Right kidney (tissue), 1 donor: ENCODE results near the gene GPX3.

ENCODE experiments used
- DNase-seq: peaks from one replicate; pipeline ENCODE4 v3.0.0-alpha.2; 2016

The GPX3 gene

DNA sequence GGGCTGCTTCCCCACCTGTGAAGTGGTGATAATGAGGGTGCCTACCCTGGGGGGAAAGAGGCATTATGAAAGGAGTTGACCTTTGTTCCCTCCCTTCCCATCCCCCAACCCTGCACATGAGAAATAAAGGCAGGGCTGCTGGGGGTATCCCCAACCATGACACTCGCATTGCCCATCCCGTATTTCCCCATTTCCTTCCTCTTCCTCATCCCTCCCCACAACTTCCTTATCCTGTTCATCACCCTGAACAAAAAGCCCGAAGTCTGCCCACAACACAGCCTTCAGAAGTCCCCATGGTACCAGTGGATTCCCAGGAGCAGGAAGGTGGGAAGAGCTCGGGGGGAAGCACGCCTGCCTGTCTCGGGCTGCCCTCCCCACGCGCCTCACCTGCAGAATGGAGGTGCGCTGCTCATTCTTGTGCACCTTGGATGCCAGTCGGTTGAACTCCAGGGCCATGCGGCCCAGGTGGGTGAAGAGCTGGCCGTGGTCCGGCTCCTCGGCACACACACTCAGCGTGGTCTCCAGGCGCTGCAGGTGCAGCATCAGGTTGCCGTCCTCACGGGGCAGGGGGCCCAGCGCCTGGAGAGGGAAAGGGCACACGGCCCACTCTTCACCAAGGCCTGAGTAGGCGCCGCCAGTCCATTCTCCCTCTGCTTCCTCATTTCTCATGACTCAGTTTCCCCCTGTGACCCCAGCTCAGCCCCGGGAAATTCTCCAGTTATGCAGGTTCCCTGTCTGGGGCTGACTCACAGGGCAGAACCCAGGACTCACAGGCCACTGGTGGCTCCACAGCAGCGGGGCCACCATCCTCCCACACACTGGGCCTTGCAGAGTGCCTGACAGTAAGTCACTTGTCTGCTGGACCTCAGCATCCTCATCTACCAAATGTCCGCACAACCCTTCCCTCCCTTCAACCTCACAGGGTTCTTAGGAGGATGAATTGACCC lies 36.3 kb downstream of the GPX3 start:
- DNase-seq = no peak

DNA sequence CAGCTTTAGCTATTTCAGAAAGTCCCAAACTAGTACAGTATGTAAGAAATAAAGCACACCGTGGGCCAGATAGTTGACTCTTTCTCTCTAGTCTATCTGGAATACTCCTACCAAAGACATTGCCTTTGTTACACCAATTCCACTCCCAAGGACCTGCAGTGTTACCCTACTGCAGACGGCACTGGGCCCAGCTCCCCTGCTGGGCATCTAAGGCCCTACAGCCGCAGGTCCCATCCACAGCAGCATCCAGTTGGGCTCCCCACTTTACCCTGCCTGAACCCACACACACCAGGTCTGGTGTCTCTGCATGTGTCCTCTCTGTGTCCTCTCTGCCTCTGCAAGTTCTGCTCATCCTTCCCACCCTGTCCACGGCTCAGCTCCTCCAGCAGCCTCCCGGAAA lies 37.9 kb downstream of the GPX3 start:
- no peak for DNase-seq

DNA sequence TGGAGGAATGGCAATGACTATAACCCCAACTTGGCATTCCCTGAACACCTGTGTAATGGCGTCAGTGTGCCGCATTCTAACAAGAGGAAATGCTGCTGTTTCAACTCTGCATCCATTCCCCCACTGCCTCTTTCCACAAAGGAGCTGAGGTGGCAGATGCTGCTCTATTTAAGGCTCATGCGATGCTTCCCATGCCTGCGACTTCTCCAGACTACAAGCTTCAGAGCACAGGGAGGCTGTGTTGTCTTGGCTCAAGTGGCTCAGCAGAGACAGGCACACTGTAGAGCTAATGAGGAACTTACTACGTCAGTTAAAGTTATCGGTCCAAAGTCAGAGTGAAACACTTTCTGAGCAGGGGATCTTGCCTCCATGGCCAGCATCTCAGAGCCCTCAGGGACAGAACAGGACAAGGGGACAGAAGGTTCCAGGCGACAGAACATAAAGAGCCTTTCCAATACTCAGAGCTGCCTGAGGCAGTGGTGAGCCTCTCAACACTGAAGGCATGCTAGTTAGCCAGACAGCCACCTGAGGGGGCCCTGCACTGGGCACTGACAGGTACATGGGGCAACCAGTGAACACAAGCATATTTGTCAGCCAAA lies 38.6 kb downstream of the GPX3 start:
- DNase-seq = no peak

DNA sequence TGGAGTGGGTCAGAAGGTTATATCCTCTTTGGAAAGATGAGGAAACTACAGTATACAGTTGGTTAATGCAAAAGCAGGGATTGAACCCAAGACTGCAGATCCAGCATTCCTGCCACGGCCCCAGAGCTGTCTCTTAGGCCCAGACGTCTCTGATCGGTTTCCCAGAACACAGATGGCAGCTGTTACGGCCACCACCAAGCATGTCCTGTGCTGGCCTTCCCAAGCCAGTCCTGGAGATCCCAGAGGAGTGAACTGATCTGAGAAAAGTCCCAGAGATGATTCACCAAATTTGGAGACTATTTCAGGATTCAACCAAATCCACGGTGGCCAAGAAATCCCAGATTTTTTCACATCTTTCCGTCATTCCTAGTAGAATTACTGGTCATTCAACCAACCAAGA lies 40.4 kb downstream of the GPX3 start:
- DNase-seq = no peak

- no peak for DNase-seq
Measured at GRCh38 chr5:151062405-151063141, 42.2 kb downstream of the GPX3 start.

GRCh38 chr5:151063142-151063989 lies 43.0 kb downstream of the GPX3 start:
- no peak for DNase-seq

GRCh38 chr5:151064916-151065499 lies 44.6 kb downstream of the GPX3 start:
- no peak for DNase-seq

GRCh38 chr5:151065609-151066008 lies 45.2 kb downstream of the GPX3 start:
- no peak for DNase-seq

DNA sequence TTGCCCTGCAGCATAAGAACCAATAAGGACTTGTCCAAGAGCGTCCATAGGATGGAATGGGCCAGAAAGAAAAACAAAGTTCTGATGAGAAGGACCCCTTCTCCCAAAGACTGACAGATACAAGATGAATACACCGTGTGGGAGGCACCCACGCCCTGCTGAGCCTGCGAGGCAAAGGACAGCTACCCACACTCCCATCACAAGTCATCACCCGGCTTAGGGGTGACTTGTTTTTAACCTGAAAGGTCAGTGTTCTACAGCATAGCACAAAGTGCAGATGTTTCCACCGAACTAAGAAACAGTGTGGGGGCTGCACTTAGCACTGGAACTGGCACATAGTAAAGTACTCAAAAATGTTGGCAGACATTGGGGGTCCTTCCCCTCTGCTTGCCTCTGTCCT lies 46.5 kb downstream of the GPX3 start:
- no peak for DNase-seq

- no peak for DNase-seq
Measured at GRCh38 chr5:151067632-151068432, 47.4 kb downstream of the GPX3 start.

- DNase-seq = no peak
Measured at GRCh38 chr5:151068433-151069197, 48.2 kb downstream of the GPX3 start.

DNA sequence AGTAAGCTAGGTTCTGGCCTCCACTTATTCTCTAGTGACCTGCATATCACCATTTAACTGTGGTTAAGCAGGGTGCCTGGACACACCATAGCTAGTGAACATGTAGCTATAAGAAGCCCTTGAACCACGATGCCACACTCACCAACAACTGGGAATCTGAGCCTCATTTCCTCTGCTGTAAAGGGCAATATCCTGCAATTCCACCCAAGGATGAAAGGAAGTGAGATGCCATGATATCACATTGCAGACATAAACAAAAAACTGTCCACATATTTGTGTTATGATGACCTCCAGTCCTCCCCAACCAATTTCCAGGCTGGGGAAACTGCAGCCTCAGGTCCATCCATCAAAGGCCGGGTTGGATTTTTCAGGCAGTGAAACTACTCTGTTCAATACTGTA lies 50.1 kb downstream of the GPX3 start:
- no peak for DNase-seq

DNA sequence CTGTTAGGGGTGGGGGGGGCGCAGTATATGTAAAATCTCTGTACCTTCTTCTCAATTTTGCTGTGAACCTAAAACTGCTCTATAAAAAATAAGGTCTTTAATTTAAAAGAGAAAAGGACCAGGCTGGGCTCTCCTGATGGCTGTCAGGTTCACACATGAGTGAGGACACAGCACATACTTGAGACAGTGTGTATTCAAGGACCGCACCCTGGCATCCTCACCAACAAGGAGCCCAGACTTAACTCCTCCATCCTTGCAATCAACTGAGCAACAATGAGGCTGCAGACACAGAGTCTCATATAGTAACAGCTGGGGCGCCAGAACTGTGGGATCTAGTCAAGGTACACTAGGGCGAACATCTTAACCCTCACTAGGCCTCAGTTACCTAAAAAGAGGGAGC lies 50.6 kb downstream of the GPX3 start:
- no peak for DNase-seq

DNA sequence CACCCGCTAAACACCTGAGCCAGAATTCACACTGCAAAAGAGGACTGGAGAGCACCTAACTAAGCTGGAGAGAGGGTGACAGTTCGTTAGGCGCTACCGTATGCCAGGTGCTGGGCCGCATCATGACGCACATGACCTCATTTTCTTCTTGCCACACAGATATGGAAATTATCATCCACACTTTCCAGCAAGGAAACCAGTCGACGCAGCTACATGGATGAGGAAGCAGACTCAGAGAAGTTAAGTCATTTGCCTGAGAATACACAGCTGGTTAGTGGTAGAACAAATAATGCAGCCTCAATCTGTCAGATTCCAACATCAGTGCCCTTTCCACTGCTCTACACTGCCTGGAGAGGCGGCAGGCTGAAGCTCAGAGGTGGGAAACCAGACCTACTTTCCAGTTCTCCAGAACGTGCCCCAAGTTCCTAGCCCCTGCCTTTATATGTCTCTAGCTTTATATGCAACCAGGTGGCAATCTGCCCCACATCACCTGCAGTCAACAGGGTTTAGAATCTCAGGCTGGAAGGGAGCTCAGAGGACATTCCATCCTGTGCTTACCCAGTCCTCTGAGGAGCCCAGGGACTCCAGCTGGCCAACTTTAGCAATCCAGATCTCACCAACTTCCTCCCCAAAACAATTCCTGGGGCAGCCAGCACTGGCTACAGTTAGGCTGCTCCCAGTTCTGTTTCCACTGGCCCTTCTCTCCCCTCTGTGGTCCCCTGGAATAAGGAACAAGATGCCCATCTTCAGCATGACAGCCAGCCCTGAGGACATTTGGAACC lies 51.6 kb downstream of the GPX3 start:
- DNase-seq = no peak

- DNase-seq = no peak
Measured at GRCh38 chr5:151072630-151073025, 52.2 kb downstream of the GPX3 start.

DNA sequence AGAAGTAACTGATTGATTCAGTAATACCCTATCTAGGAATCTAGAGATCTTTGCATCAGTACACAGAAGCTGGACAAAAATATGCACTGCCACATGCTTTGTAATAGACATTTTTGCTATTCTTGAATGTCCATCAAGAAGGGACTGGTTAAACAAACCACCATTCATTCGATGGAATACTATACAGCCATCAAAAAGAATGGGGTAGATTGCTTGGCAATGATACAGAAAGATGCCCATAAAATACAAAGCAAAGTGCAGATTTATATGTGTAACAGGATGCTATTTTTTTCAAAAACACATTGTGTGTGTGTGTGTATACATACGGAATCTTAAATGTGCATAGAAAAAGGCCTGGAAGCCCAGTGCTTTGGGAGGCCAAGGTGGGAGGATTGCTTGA lies 52.9 kb downstream of the GPX3 start:
- no peak for DNase-seq

DNA sequence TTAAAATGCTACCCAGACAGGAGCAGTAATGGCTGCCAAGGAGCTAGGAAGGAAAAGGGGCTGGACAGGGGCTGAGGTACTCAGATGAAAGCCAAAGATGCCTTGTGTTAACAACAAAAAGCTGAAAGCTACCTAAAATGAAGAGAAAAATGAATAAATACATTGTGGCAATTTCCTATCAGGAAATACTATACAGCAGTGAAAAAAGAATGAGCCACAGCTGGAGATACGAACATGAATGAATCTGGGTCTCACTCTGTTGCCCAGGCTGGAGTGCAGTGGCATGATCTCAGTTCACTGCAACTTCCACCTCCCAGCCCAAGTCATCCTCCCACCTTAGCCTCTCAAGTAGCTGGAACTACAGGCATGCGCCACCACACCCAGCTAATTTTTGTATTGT lies 54.2 kb downstream of the GPX3 start:
- no peak for DNase-seq

DNA sequence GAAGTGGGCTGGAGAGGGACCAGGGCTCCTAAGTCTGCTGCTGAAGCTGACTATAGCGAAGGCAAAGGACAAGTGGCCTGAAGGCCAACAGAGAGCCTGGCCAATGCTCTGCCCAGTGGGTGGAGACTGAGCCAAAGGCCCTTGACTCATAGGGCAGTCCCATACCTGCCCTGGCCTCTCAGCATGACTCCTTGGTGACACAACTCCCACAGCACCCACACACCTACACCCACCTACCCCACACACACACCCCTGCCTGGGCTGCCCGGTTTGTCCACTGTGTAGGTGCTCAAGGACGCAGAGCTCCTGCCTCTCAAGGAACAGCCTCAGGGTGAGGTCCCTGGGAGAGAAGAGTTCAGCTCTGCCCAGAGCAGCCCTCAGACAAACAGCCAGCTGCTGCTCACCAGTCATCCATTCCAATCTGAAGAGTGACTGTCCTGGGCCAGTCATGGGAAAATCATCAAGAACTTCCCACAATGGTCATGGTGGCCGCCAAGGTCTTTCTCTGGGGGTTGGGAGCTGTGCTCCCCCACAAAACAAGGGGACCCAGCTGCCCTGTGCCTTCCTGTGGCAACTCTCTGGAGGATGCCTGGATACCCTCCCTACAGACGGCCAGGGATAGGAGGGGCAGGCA lies 55.4 kb downstream of the GPX3 start:
- DNase-seq = no peak

- DNase-seq = no peak
Measured at GRCh38 chr5:151076616-151077015, 56.2 kb downstream of the GPX3 start.
